ENCODE measurements around the gene RALB.
"Not testable (repeated sequence)": the region's sequence is repeated elsewhere in the genome, so short reads cannot be mapped to it uniquely, and the experiment has no call there.

RALB gene

GRCh38 chr2:120290737-120291136, 38.1 kb downstream of the RALB start:
- no peak for DNase-seq (ENCODE audit: extremely low read depth in 1 of 2, low read depth in 1 of 2)

- no peak for DNase-seq (ENCODE audit: extremely low read depth in 1 of 2, low read depth in 1 of 2)
These were observed 39.0 kb downstream of the RALB start for GRCh38 chr2:120291401-120292311.

DNA sequence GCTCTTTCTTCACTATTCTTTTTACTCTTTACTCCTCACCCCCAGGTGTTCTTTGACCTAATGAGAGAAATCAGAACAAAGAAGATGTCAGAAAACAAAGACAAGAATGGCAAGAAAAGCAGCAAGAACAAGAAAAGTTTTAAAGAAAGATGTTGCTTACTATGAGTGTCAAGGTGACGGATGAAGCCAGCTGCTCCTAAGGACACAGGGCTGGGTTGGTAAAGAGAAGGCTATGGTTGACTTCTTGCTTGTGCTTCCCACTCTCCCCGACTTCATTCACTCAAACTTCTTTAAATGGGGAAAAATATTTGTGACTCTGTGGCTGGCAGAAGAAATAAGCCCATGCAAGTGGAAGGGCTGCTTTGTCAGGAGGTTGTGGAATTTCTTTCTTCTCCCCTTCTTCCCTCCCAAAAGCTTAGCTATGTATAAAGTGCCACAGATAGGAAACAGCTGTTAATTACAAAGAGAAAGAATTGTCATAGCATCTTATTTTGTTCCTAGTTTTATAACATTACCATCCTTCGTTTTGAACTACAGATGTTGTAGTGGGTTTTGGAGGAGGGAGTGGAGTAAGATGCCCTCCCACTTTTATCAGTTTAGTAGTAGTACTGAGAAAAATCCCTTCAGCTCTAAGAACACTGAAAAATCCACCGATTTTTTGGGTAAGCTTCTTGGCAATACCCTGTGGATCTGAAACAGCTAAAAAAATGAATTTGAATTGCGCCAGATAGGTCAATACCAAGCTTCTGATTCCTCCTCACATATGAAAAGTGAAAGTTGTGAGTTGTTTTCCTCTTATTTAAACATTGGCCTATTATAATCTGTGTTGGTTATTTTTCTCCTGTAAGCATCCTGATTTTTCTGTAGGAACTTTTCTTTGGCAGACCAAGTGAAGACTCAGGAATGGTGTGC, 40.7 kb downstream of the RALB start:
- DNase-seq (ENCODE audit: extremely low read depth in 1 of 2, low read depth in 1 of 2) = no peak

- DNase-seq (ENCODE audit: extremely low read depth in 1 of 2, low read depth in 1 of 2) = no peak
These were observed 41.3 kb downstream of the RALB start for GRCh38 chr2:120294008-120294340.

GRCh38 chr2:120298173-120298835, 45.7 kb downstream of the RALB start:
- no peak for DNase-seq (ENCODE audit: extremely low read depth in 1 of 2, low read depth in 1 of 2)

DNA sequence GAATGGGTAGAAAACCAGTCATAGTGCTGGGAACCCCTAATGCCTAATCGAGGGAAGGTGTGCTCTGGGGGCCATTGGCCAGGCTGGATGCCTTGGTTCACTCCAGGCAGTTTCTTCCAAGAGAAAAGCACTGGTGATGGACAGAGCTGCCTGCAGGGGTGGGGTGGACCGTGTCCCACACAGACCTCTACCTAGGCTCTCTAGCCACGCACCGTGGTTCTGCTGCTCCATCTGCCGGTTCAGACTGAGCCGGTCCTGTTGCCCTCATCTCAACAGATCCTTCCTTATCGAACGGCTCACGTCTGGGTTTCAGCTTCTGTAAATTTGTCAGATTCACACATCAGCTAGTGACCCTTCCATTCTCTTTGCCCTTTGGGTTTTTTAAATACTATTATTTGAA, 46.4 kb downstream of the RALB start:
- no peak for DNase-seq (ENCODE audit: extremely low read depth in 1 of 2, low read depth in 1 of 2)

GRCh38 chr2:120299561-120299960, 46.9 kb downstream of the RALB start:
- no peak for DNase-seq (ENCODE audit: extremely low read depth in 1 of 2, low read depth in 1 of 2)

DNA sequence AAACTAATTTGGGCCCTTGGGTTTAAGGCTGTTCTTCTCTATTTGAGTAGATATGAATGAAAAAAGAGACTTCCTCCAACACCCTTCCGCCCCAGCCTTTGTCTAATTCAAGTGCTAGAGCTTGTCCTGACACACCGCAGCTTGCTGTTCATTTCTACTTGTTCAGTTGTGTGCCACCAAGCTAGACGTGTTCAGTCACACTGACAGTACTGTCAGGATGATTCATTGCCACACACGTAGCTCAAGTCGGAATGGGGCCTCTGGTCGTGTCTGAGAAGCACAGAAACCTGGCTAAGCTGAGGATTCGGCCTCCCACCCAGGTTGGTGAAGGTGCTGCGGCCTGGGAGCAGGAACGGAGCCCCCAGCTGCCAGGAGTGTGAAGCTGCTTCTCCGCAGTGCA, 47.7 kb downstream of the RALB start:
- no peak for DNase-seq (ENCODE audit: extremely low read depth in 1 of 2, low read depth in 1 of 2)

DNA sequence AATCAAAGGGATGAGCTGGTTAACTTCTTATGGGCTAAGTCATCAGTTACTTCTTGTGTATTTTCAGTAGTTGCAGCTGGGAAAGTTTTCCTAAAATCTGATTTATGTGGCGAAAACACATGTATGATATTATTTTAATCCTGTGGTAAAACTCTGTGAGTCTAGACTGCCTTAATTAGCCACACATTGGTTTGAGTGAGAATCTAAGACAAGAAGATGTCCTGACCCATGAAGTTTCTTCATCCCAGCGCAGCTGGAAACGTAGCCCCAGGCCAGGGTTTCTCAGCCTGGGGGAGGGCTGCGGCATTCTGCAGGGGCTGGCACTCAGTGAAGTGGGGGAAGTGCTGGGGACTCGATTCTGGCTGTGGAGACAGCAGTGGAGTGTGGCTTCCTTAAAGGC, 48.6 kb downstream of the RALB start:
- no peak for DNase-seq (ENCODE audit: extremely low read depth in 1 of 2, low read depth in 1 of 2)

GRCh38 chr2:120302301-120302700, 49.6 kb downstream of the RALB start:
- no peak for DNase-seq (ENCODE audit: extremely low read depth in 1 of 2, low read depth in 1 of 2)

GRCh38 chr2:120303177-120303576, 50.5 kb downstream of the RALB start:
- no peak for DNase-seq (ENCODE audit: extremely low read depth in 1 of 2, low read depth in 1 of 2)

- DNase-seq (ENCODE audit: extremely low read depth in 1 of 2, low read depth in 1 of 2) = no peak
These were observed 52.6 kb downstream of the RALB start for GRCh38 chr2:120305296-120305695.

DNA sequence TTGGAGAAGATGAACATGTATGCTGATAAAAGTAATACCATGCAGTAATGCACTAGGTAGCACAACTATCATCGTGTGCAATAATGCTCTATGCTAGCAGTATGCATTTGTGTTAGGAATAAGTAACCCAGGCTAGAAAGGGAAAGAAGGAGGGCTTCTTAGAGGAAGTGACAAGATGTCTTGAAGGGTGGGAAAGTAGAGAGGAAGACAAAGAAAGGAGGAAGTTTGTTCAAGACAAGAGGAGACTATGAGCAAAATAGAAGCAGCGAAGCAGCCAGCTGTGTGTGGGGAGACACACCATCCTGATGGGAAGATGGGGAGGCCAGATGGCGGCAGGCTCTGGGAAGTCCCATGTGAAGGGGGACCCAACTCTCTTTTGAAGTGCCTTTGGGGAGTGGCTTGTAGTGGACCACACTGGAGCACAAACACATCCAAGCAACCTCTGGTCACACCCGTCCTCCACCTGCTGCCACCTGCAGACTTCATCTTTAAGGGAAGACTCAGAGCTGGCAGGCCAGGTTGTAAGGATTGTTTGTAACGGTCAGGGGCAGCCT, 53.4 kb downstream of the RALB start:
- no peak for DNase-seq (ENCODE audit: extremely low read depth in 1 of 2, low read depth in 1 of 2)

DNA sequence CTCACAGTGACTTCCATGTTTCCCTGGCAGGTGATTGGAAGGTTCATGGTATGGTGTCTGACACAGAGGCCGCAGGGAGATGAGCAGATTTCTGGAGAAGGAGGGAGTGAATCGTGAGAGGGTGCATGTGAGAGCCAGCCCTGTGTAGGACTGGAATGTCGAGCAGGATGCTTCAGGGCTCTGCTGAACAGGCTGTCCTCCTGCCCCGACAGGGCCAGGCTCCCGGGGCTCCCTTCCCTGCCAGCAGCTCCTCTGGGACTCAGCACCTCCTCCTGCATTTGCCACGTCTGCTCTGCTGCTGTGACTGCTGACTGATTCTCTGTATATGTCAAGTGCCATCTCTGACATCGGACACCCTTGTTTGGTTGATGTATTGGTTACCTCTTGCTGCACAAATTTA, 54.8 kb downstream of the RALB start:
- DNase-seq (ENCODE audit: extremely low read depth in 1 of 2, low read depth in 1 of 2) = no peak

DNA sequence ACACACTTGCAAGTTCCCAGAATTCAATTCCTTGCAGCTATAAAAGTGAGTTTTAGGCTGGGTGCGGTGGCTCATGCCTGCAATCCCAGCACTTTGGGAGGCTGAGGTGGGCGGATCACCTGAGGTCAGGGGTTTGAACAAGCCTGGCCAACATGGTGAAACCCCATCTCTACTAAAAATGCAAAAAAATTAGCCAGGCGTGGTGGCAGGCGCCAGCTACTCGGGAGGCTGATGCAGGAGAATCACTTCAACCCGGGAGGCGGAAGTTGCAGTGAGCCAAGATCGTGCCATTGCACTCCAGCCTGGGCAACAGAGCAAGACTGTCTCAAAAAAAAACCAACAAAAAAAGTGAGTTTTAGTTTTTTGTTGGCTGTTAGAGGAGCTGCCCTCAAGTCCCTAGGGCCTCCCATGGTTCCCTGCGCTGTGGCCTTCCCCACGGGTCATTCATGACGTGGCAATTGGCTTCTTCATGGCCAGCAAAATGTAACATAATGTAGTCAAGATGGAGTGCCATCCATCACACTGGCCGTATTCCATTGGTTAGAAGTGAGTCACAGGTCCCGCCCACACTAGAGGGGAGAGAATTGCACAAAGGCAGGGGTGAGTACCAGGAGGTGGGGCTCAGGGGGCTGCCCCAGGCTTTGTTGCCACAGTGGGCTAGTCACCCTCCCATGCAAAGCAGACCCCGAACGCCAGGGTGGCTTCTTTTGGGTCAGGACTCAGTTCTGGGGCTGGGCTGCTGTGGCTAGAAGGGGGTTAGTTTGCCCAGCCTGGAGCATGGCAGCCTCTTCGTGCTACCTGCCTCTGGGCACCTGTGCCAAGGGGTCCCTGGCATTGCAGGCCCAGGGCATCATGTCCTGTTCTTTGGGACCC, 55.6 kb downstream of the RALB start:
- DNase-seq (ENCODE audit: extremely low read depth in 1 of 2, low read depth in 1 of 2) = no peak

DNA sequence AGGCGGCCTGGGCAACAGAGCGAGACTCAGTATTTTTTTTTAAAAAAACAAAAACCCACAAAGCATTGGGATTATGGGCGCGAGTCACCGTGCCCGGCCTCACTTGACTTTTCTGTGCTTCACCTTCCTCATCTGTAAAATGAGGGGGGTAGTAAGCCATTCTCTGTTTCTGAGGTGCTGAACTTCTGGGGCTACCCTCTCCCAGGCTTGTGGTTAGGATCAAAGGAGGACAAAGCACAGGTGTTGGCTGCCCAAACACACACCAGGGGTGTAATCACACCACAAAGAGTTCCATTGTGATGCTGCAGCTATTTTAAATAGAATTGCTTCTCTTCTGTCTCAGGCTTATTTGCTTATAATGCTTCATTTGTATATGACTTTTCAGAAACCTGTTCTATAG, 57.5 kb downstream of the RALB start:
- DNase-seq (ENCODE audit: extremely low read depth in 1 of 2, low read depth in 1 of 2) = no peak

DNA sequence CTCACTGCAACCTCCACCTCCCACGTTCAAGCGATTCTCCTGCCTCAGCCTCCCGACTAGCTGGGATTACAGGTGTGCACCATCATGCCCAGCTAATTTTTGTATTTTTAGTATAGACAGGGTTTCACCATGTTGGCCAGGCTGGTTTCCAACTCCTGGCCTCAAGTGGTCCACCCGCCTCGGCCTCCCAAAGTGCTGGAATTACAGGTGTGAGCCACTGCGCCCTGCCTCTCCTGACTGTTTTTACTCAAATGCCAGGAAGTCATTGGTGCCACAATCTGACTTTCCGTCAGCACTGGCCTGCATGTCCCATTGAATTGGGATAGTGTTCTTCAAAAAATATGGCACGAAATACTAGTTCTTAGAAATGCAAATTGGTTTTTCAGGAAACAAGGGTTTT, 58.2 kb downstream of the RALB start:
- DNase-seq (ENCODE audit: extremely low read depth in 1 of 2, low read depth in 1 of 2) = not testable (repeated sequence)

- DNase-seq (ENCODE audit: extremely low read depth in 1 of 2, low read depth in 1 of 2) = no peak
These were observed 59.4 kb downstream of the RALB start for GRCh38 chr2:120312076-120312475.

GRCh38 chr2:120312860-120313694, 60.4 kb downstream of the RALB start:
- DNase-seq (ENCODE audit: extremely low read depth in 1 of 2, low read depth in 1 of 2) = peak; percentile 27 to 56

All from activated CD8-positive, alpha-beta memory T cell treated with anti-CD3 and anti-CD28 coated beads for 1 hour (primary cell).